ENCODE data around the gene MEIOSIN. TPM values are rescaled to one million over a fixed set of nuclear protein-coding genes. Genes with fewer than 3 reads are reported as not detected.
A peak's percentile ranks its signal among the peaks of the same experiment; 100 is the strongest.

Gene MEIOSIN
- total and polyA plus RNA-seq, 2 of the 13 experiments (the other 11 are each of a cell fraction or from before 2014, with no cell fraction given), result not detected

GRCh38 chr19:45717131-45717982 is 15.9 kb upstream of the MEIOSIN start (continued):
- TF ChIP-seq NBN (conservative IDR thresholded peaks at IDR 0.05), result no peak
- no peak for TF ChIP-seq ZFAT (CRISPR knock-in tag; conservative IDR thresholded peaks at IDR 0.05)
- TF ChIP-seq ZNF331 (CRISPR knock-in tag; IDR thresholded peaks at IDR 0.05), result peak; percentile 84
- TF ChIP-seq RAD21 (CRISPR knock-in tag; IDR thresholded peaks at IDR 0.05), result peak; percentile 8; the same call in 1 of the 2 replicates
- peak; percentile 90 for TF ChIP-seq SAP130 (CRISPR knock-in tag; IDR thresholded peaks at IDR 0.05; ENCODE audit: low read depth)
- peak; percentile 72; the same call in 1 of the 2 replicates for TF ChIP-seq ZNF609 (CRISPR knock-in tag; IDR thresholded peaks at IDR 0.05; ENCODE audit: borderline replicate concordance)
- TF ChIP-seq ZMYM4 (CRISPR knock-in tag; IDR thresholded peaks at IDR 0.05), result peak; percentile 95
- TF ChIP-seq ZNF589 (CRISPR knock-in tag; conservative IDR thresholded peaks at IDR 0.05), result no peak
- peak; percentile 75 for TF ChIP-seq HDAC2 (CRISPR knock-in tag; IDR thresholded peaks at IDR 0.05)
- peak; percentile 69 for TF ChIP-seq TCF7 (IDR thresholded peaks at IDR 0.05; ENCODE audit: low read depth)
- TF ChIP-seq HMG20B (CRISPR knock-in tag; conservative IDR thresholded peaks at IDR 0.05), result peak; percentile 71
- no peak for TF ChIP-seq ZNF691 (CRISPR knock-in tag; IDR thresholded peaks at IDR 0.05; ENCODE audit: borderline replicate concordance, low read depth)
- TF ChIP-seq NR2C2 (CRISPR knock-in tag; IDR thresholded peaks at IDR 0.05; ENCODE audit: borderline replicate concordance), result peak; percentile 83
- peak; percentile 22; the same call in 1 of the 2 replicates for TF ChIP-seq GABPA (IDR thresholded peaks at IDR 0.05; ENCODE audit: low read depth, low read length)
- peak; percentile 77 for TF ChIP-seq GABPA (CRISPR knock-in tag; IDR thresholded peaks at IDR 0.05; ENCODE audit: low read depth)
- TF ChIP-seq IKZF4 (CRISPR knock-in tag; IDR thresholded peaks at IDR 0.05; ENCODE audit: borderline replicate concordance, low read depth, not compliant biosample characterization), result no peak
- TF ChIP-seq SALL1 (CRISPR knock-in tag; IDR thresholded peaks at IDR 0.05), result peak; percentile 91
- TF ChIP-seq ZNF383 (CRISPR knock-in tag; IDR thresholded peaks at IDR 0.05; ENCODE audit: borderline replicate concordance), result 0 out of 2 replicates have a peak, but pooled peaks have one; percentile 55
- 0 out of 2 replicates have a peak, but pooled peaks have one; percentile 53 for TF ChIP-seq KDM4B (CRISPR knock-in tag; IDR thresholded peaks at IDR 0.05)
- TF ChIP-seq ZFP90 (CRISPR knock-in tag; IDR thresholded peaks at IDR 0.05; ENCODE audit: borderline replicate concordance), result peak; percentile 88
- peak; percentile 73 for TF ChIP-seq HOXA5 (CRISPR knock-in tag; IDR thresholded peaks at IDR 0.05)
- peak; percentile 41 to 60; a peak in 3 of 4 replicates for TF ChIP-seq POLR2A (IDR thresholded peaks at IDR 0.05; ENCODE audit: insufficient read depth in 1 of 2, low read depth in 2 of 2, low read length in 2 of 2)
- no peak for TF ChIP-seq MXD1 (CRISPR knock-in tag; IDR thresholded peaks at IDR 0.05)
- peak; percentile 81; the same call in 1 of the 2 replicates for TF ChIP-seq ETS1 (CRISPR knock-in tag; IDR thresholded peaks at IDR 0.05)

Data from HepG2 (cell line).